ENCODE data around the gene MACROD2. TPM values are rescaled to one million over a fixed set of nuclear protein-coding genes. Genes with fewer than 3 reads are reported as not detected.

The MACROD2 gene
- total and polyA plus RNA-seq, 4 donors = 0.66 to 10.5 (median 3.3) TPM

DNA sequence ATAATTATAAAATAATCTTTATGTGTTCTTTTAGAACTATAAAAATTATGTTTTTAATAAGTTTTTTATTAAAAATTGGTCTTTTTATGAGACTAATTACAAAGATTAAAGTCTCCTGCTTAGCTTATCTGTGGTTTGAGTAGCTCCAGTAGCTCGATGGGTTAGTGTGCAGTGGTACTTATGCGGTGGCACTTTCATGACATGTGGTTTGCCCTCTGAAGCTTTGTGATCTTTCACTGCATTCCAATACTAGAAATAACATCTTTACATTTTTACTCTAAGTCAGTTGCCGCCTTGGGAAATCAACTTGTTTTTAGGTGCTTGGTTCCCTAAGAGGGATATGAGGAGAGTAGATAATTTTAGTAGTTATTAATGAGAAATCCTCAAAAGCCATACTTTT is 1041.6 kb downstream of the MACROD2 start:
- TF ChIP-seq FOXA2 (IDR thresholded peaks at IDR 0.05) = no peak
- TF ChIP-seq JUND (IDR thresholded peaks at IDR 0.05) = no peak
- TF ChIP-seq FOXA1 (IDR thresholded peaks at IDR 0.05) = no peak
- no peak for TF ChIP-seq NR2F2 (IDR thresholded peaks at IDR 0.05)
- TF ChIP-seq, protein P1, sequence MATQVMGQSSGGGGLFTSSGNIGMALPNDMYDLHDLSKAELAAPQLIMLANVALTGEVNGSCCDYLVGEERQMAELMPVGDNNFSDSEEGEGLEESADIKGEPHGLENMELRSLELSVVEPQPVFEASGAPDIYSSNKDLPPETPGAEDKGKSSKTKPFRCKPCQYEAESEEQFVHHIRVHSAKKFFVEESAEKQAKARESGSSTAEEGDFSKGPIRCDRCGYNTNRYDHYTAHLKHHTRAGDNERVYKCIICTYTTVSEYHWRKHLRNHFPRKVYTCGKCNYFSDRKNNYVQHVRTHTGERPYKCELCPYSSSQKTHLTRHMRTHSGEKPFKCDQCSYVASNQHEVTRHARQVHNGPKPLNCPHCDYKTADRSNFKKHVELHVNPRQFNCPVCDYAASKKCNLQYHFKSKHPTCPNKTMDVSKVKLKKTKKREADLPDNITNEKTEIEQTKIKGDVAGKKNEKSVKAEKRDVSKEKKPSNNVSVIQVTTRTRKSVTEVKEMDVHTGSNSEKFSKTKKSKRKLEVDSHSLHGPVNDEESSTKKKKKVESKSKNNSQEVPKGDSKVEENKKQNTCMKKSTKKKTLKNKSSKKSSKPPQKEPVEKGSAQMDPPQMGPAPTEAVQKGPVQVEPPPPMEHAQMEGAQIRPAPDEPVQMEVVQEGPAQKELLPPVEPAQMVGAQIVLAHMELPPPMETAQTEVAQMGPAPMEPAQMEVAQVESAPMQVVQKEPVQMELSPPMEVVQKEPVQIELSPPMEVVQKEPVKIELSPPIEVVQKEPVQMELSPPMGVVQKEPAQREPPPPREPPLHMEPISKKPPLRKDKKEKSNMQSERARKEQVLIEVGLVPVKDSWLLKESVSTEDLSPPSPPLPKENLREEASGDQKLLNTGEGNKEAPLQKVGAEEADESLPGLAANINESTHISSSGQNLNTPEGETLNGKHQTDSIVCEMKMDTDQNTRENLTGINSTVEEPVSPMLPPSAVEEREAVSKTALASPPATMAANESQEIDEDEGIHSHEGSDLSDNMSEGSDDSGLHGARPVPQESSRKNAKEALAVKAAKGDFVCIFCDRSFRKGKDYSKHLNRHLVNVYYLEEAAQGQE (IDR thresholded peaks at IDR 0.05) = no peak
- TF ChIP-seq, protein P2, sequence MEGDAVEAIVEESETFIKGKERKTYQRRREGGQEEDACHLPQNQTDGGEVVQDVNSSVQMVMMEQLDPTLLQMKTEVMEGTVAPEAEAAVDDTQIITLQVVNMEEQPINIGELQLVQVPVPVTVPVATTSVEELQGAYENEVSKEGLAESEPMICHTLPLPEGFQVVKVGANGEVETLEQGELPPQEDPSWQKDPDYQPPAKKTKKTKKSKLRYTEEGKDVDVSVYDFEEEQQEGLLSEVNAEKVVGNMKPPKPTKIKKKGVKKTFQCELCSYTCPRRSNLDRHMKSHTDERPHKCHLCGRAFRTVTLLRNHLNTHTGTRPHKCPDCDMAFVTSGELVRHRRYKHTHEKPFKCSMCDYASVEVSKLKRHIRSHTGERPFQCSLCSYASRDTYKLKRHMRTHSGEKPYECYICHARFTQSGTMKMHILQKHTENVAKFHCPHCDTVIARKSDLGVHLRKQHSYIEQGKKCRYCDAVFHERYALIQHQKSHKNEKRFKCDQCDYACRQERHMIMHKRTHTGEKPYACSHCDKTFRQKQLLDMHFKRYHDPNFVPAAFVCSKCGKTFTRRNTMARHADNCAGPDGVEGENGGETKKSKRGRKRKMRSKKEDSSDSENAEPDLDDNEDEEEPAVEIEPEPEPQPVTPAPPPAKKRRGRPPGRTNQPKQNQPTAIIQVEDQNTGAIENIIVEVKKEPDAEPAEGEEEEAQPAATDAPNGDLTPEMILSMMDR (IDR thresholded peaks at IDR 0.05; ENCODE audit: low read depth, low read length, missing input control) = no peak
- TF ChIP-seq RAD21 (IDR thresholded peaks at IDR 0.05) = no peak
- WGBS = 91% methylated on average over 3 of the region's 3 CpGs
- no peaks in the 10 kb centered on the region for H3K4me1 ChIP-seq (ENCODE audit: control insufficient read depth in 4 of 4, insufficient read depth in 4 of 4, low read length in 3 of 4)

DNA sequence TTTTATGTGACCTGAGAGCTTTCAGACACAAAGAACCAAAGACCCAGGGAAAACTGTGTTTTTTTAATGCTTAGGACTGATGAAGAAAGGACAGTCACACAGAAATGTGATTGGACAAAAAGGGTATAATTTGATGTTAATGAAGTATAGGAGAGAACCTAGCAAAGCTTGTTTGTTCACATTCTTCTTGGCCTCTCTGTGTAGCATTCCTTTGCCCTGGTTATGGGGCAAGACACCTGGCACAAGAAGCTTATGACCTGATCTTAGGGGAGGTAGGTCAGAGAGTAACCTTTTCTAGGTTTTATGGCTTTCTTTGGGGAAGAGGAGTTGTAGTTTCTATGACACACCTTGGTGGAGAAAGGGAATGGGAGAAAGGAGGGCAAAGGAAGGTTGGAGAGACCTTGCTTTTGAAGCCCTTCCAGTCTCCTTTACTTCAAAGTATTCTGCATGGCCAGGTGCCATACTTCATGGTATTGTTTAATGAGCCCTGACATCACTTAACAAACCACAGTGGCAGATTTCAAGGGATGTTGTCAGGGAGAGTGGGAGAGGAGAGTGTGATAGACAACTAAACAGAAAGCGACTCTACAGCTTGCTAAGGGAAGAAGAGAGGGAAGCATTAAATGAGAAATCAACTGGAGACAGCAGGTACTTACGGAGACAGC is 1043.9 kb downstream of the MACROD2 start:
- H3K27ac ChIP-seq (ENCODE audit: low read depth in 1 of 2, low read length in 2 of 2) = no peak overlapping the region
- no peak for DNase-seq (ENCODE audit: low spot score)
- H3K4me1 ChIP-seq (ENCODE audit: control insufficient read depth in 4 of 4, insufficient read depth in 4 of 4, low read length in 3 of 4) = no peaks in the 10 kb centered on the region
- H3K36me3 ChIP-seq (ENCODE audit: control insufficient read depth in 4 of 4, insufficient read depth in 3 of 4, low read depth in 1 of 4, low read length in 3 of 4) = peaks cover 0 to 1% (median 0%) of the 10 kb centered on the region in 4 donors
- 90% methylated on average over 2 of the region's 2 CpGs for WGBS
- no peak overlapping the region for H3K4me3 ChIP-seq (ENCODE audit: low read depth in 1 of 3, low read length in 3 of 3)
- H3K9ac ChIP-seq (ENCODE audit: low read depth in 1 of 2, low read length in 2 of 2) = no peak overlapping the region
- no peaks in the 10 kb centered on the region for H3K27me3 ChIP-seq (ENCODE audit: control insufficient read depth in 4 of 4, insufficient read depth in 4 of 4, low read length in 3 of 4)
- no peaks in the 10 kb centered on the region for H3K9me3 ChIP-seq (ENCODE audit: control insufficient read depth in 4 of 4, low read length in 3 of 4)
- TF ChIP-seq FOXA2 (IDR thresholded peaks at IDR 0.05) (no peak), RAD21 (IDR thresholded peaks at IDR 0.05) (no peak), HNF4G (IDR thresholded peaks at IDR 0.05) (no peak), YY1 (IDR thresholded peaks at IDR 0.05) (no peak), NR2F2 (IDR thresholded peaks at IDR 0.05) (no peak), TAF1 (conservative IDR thresholded peaks at IDR 0.05) (no peak), HNF4A (conservative IDR thresholded peaks at IDR 0.05) (no peak), EGR1 (IDR thresholded peaks at IDR 0.05; ENCODE audit: low read depth in 2 of 2) (no peak), GABPA (IDR thresholded peaks at IDR 0.05 in 1 of 2, conservative IDR thresholded peaks at IDR 0.05 in 1 of 2) (no peak), JUND (IDR thresholded peaks at IDR 0.05) (no peak), RXRA (IDR thresholded peaks at IDR 0.05) (no peak), SP1 (IDR thresholded peaks at IDR 0.05) (no peak)
- TF ChIP-seq, protein P1 (IDR thresholded peaks at IDR 0.05) = no peak
- TF ChIP-seq, protein P3, sequence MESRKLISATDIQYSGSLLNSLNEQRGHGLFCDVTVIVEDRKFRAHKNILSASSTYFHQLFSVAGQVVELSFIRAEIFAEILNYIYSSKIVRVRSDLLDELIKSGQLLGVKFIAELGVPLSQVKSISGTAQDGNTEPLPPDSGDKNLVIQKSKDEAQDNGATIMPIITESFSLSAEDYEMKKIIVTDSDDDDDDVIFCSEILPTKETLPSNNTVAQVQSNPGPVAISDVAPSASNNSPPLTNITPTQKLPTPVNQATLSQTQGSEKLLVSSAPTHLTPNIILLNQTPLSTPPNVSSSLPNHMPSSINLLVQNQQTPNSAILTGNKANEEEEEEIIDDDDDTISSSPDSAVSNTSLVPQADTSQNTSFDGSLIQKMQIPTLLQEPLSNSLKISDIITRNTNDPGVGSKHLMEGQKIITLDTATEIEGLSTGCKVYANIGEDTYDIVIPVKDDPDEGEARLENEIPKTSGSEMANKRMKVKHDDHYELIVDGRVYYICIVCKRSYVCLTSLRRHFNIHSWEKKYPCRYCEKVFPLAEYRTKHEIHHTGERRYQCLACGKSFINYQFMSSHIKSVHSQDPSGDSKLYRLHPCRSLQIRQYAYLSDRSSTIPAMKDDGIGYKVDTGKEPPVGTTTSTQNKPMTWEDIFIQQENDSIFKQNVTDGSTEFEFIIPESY (IDR thresholded peaks at IDR 0.05) = no peak
- TF ChIP-seq, protein P4, sequence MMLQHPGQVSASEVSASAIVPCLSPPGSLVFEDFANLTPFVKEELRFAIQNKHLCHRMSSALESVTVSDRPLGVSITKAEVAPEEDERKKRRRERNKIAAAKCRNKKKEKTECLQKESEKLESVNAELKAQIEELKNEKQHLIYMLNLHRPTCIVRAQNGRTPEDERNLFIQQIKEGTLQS (IDR thresholded peaks at IDR 0.05) = no peak
- TF ChIP-seq, protein P5, sequence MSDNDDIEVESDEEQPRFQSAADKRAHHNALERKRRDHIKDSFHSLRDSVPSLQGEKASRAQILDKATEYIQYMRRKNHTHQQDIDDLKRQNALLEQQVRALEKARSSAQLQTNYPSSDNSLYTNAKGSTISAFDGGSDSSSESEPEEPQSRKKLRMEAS (IDR thresholded peaks at IDR 0.05) = no peak
- TF ChIP-seq, protein P2 (IDR thresholded peaks at IDR 0.05; ENCODE audit: low read depth, low read length, missing input control) = no peak

More for the DNA sequence above, 1041.6 kb downstream of the MACROD2 start:
- Histone ChIP-seq H3K9ac (ENCODE audit: low read depth in 1 of 2, low read length in 2 of 2) (no peak overlapping the region), H3K27me3 (ENCODE audit: control insufficient read depth in 4 of 4, insufficient read depth in 4 of 4, low read length in 3 of 4) (no peaks in the 10 kb centered on the region), H3K36me3 (ENCODE audit: control insufficient read depth in 4 of 4, insufficient read depth in 3 of 4, low read depth in 1 of 4, low read length in 3 of 4) (peaks cover 0 to 1% (median 0%) of the 10 kb centered on the region in 4 donors), H3K4me3 (ENCODE audit: low read depth in 1 of 3, low read length in 3 of 3) (no peak overlapping the region), H3K27ac (ENCODE audit: low read depth in 1 of 2, low read length in 2 of 2) (no peak overlapping the region), H3K9me3 (ENCODE audit: control insufficient read depth in 4 of 4, low read length in 3 of 4) (no peaks in the 10 kb centered on the region)
- DNase-seq (ENCODE audit: low spot score) = no peak

Data from liver (tissue), 9 donors.